IMR-90 (cell line): ENCODE measurements around the gene STEEP1. TPM values are rescaled to one million over a fixed set of nuclear protein-coding genes. Genes with fewer than 3 reads are reported as not detected.

Experiments used
- ATAC-seq: fragments of 200-7000 bp; cut with Tn5 transposase; 2 replicates; pipeline ENCODE4 v1.9.1; 2020; ENCODE audit warnings: low read depth, mild to moderate bottlenecking, moderate library complexity
- BruUV-seq: library from RNA; stranded (reverse); fragments of 400-500 nt; replicated peaks from 2 replicates; lab custom pipeline; 2021; lab: Mats Ljungman, UMichigan
- CTCF ChIA-PET: fragments of 300-600 bp; formaldehyde crosslinking; extraction: SDS; loops from one replicate; lab custom pipeline; 2021; ENCODE audit warnings: antibody characterized with exemption; lab: Yijun Ruan, JAX
- POLR2A ChIA-PET: fragments of 300-600 bp; sonication (Branson Sonifier 250); formaldehyde crosslinking; loops from one replicate; lab custom pipeline; 2022; ENCODE audit warnings: antibody characterized with exemption; ENCODE audit not compliant: unreplicated experiment; lab: Charles Lee
- DNase-seq: peaks from one replicate; pipeline ENCODE4 v3.0.0; 2013
- H2AFZ ChIP-seq: replicated peaks from 2 replicates; pipeline ENCODE3; 2013; ENCODE audit warnings: low read length, mild to moderate bottlenecking; ENCODE audit not compliant: poor library complexity
- H2AK5ac ChIP-seq: 2 replicates; pipeline ENCODE4 v1.6.1; 2013; ENCODE audit warnings: low read depth, low read length, inconsistent platforms
- H2AK9ac ChIP-seq: replicated peaks from 2 replicates; pipeline ENCODE3; 2013; ENCODE audit warnings: mild to moderate bottlenecking, low read depth, low read length, moderate library complexity; ENCODE audit not compliant: poor library complexity
- H2BK120ac ChIP-seq: 2 replicates; pipeline ENCODE4 v1.6.1; 2013; ENCODE audit warnings: low read depth, low read length, inconsistent platforms
- H2BK15ac ChIP-seq: 3 replicates; pipeline ENCODE4 v1.6.1; 2013; ENCODE audit warnings: low read depth, low read length, inconsistent platforms
- H2BK20ac ChIP-seq: 2 replicates; pipeline ENCODE4 v1.6.1; 2013; ENCODE audit warnings: low read depth, mild to moderate bottlenecking, inconsistent platforms, low read length, moderate library complexity
- H2BK5ac ChIP-seq: 2 replicates; pipeline ENCODE4 v1.6.1; 2013; ENCODE audit warnings: mild to moderate bottlenecking, low read depth, low read length, inconsistent platforms; ENCODE audit not compliant: poor library complexity, severe bottlenecking
- H3K14ac ChIP-seq: replicated peaks from 2 replicates; pipeline ENCODE4 v1.6.1; 2013; ENCODE audit warnings: low read depth, low read length, inconsistent platforms
- H3K18ac ChIP-seq: 2 replicates; pipeline ENCODE4 v1.6.1; 2013; ENCODE audit warnings: low read depth, low read length, control low read depth
- H3K23ac ChIP-seq: 2 replicates; pipeline ENCODE4 v1.6.1; 2013; ENCODE audit warnings: low read depth, low read length, inconsistent platforms
- H3K27ac ChIP-seq: 2 replicates; pipeline ENCODE4 v1.5.1; 2013; ENCODE audit warnings: mild to moderate bottlenecking, control low read depth, low read length; ENCODE audit not compliant: insufficient read depth
- H3K27me3 ChIP-seq: 2 replicates; pipeline ENCODE4 v1.6.1; 2013; ENCODE audit warnings: low read length; ENCODE audit not compliant: control insufficient read depth, insufficient read depth
- H3K36me3 ChIP-seq: 2 replicates; pipeline ENCODE4 v1.6.1; 2013; ENCODE audit warnings: low read length, mixed read lengths; ENCODE audit not compliant: control insufficient read depth, insufficient read depth
- H3K4ac ChIP-seq: 2 replicates; pipeline ENCODE4 v1.6.1; 2013; ENCODE audit warnings: low read depth, low read length, inconsistent platforms
- H3K4me1 ChIP-seq: 2 replicates; pipeline ENCODE4 v1.6.1; 2013; ENCODE audit warnings: low read length, mixed read lengths; ENCODE audit not compliant: control insufficient read depth, insufficient read depth
- H3K4me2 ChIP-seq: 2 replicates; pipeline ENCODE4 v1.6.1; 2013; ENCODE audit warnings: low read depth, mild to moderate bottlenecking, control low read depth, low read length, moderate library complexity
- H3K4me3 ChIP-seq: 2 replicates; pipeline ENCODE4 v1.5.1; 2013; ENCODE audit warnings: low read depth, mild to moderate bottlenecking, control low read depth, low read length, moderate library complexity; ENCODE audit not compliant: insufficient read depth
- H3K56ac ChIP-seq: 2 replicates; pipeline ENCODE4 v1.6.1; 2013; ENCODE audit warnings: low read length, inconsistent platforms; ENCODE audit not compliant: insufficient read depth; ENCODE audit errors: extremely low read depth
- H3K79me1 ChIP-seq, 2 experiments: 2 replicates each; pipeline ENCODE4 v1.6.1; 2013; ENCODE audit warnings: low read length in 2 of 2, inconsistent platforms in 1 of 2, low read depth in 1 of 2
- H3K9ac ChIP-seq: 2 replicates; pipeline ENCODE4 v1.6.1; 2013; ENCODE audit warnings: low read depth, low read length, control low read depth
- H3K9me1 ChIP-seq: 2 replicates; pipeline ENCODE4 v1.6.1; 2013; ENCODE audit warnings: low read length, inconsistent platforms; ENCODE audit not compliant: insufficient read depth
- H3K9me3 ChIP-seq: 2 replicates; pipeline ENCODE4 v1.6.1; 2013; ENCODE audit warnings: low read length; ENCODE audit not compliant: control insufficient read depth, insufficient read depth
- H4K20me1 ChIP-seq: 2 replicates; pipeline ENCODE4 v1.6.1; 2013; ENCODE audit warnings: low read length, inconsistent platforms; ENCODE audit not compliant: insufficient read depth
- H4K5ac ChIP-seq: 2 replicates; pipeline ENCODE4 v1.6.1; 2013; ENCODE audit warnings: mild to moderate bottlenecking, low read depth, low read length, control low read depth
- H4K8ac ChIP-seq, 2 experiments: 2 replicates each; pipeline ENCODE4 v1.6.1; 2013; ENCODE audit warnings: low read depth in 2 of 2, low read length in 2 of 2, control low read depth in 1 of 2, inconsistent platforms in 1 of 2
- H4K91ac ChIP-seq: 2 replicates; pipeline ENCODE4 v1.6.1; 2013; ENCODE audit warnings: low read depth, low read length, inconsistent platforms; ENCODE audit not compliant: insufficient read depth
- BHLHE40 ChIP-seq: fragments of 150-350 bp; IDR thresholded peaks from 2 replicates; pipeline ENCODE4 v1.6.1; 2016; ENCODE audit warnings: mild to moderate bottlenecking, low read depth, low read length
- CEBPB ChIP-seq: IDR thresholded peaks from 2 replicates; pipeline ENCODE4 v1.6.1; 2012; ENCODE audit warnings: low read depth, low read length, improper control_type of control experiment
- FOS ChIP-seq: fragments of 150-350 bp; IDR thresholded peaks from 2 replicates; pipeline ENCODE4 v1.6.1; 2016; ENCODE audit warnings: low read depth, low read length
- MAFK ChIP-seq: IDR thresholded peaks from 2 replicates; pipeline ENCODE4 v1.6.1; 2012; ENCODE audit warnings: low read depth, low read length, improper control_type of control experiment
- MAZ ChIP-seq: IDR thresholded peaks from 2 replicates; pipeline ENCODE4 v1.6.1; 2012; ENCODE audit warnings: low read depth, mild to moderate bottlenecking, low read length, improper control_type of control experiment, moderate library complexity, borderline replicate concordance
- MXI1 ChIP-seq: IDR thresholded peaks from 2 replicates; pipeline ENCODE4 v1.6.1; 2012; ENCODE audit warnings: low read depth, mild to moderate bottlenecking, low read length, moderate library complexity, borderline replicate concordance
- NFE2L2 ChIP-seq: fragments of 150-350 bp; IDR thresholded peaks from 2 replicates; pipeline ENCODE4 v1.6.1; 2016; ENCODE audit warnings: low read depth, mild to moderate bottlenecking, low read length
- POLR2A ChIP-seq: IDR thresholded peaks from 2 replicates; pipeline ENCODE4 v1.6.1; 2012; ENCODE audit warnings: mild to moderate bottlenecking, low read depth, low read length
- RCOR1 ChIP-seq: IDR thresholded peaks from 2 replicates; pipeline ENCODE4 v1.6.1; 2012; ENCODE audit warnings: mild to moderate bottlenecking, low read length, improper control_type of control experiment; ENCODE audit not compliant: insufficient replicate concordance
- RFX5 ChIP-seq: IDR thresholded peaks from 2 replicates; pipeline ENCODE4 v1.8.0; 2012; ENCODE audit warnings: low read depth, mild to moderate bottlenecking, low read length, moderate library complexity
- SMC3 ChIP-seq: fragments of 150-350 bp; IDR thresholded peaks from 2 replicates; pipeline ENCODE4 v1.6.1; 2016; ENCODE audit warnings: low read depth, mild to moderate bottlenecking, antibody characterized with exemption, low read length, moderate library complexity
- WGBS, 2 experiments: methylation state at CpG; one replicate each; pipeline versions ENCODE4 v1.1.5 to v1.1.7; 2013; ENCODE audit warnings: missing lambda C conversion rate in 2 of 2; ENCODE audit not compliant: insufficient read length in 1 of 2; ENCODE audit errors: extremely low coverage in 2 of 2; 5-methylcytosine and 5-hydroxymethylcytosine counted together
- dilution Hi-C: fragments of 300-500 bp; cut with HindIII; formaldehyde crosslinking; loops from one replicate; pipeline ENCODE4 v1.14.3; 2018; ENCODE audit warnings: low sequenced_read_pairs; ENCODE audit not compliant: unreplicated experiment
- in situ Hi-C: fragments of 300-500 bp; cut with MboI; formaldehyde crosslinking; loops from 3 replicates; pipeline ENCODE4 v1.14.3; 2019; ENCODE audit warnings: low sequenced_read_pairs, inconsistent platforms, mixed read lengths
- intact Hi-C: fragments of 100-400 bp; cut with micrococcal nuclease; formaldehyde crosslinking; loops from 2 replicates; pipeline ENCODE4 v1.10.0; 2022
- polyA plus RNA-seq, 3 experiments: library from polyadenylated mRNA; depleted of rRNA; stranded (reverse); fragments of >200 nt; gene quantifications; 2 replicates each; pipeline ENCODE4 v1.2.3, GENCODE V29; 2012; ENCODE audit warnings: low replicate concordance in 1 of 3
- total RNA-seq: library from RNA; depleted of rRNA; stranded (reverse); fragments of >200 nt; gene quantifications from 2 replicates; pipeline ENCODE4 v1.2.3, GENCODE V29; 2012
- TF ChIP-seq, protein P1 (sequence below): fragments of 150-350 bp; IDR thresholded peaks from 2 replicates; pipeline ENCODE4 v1.6.1; 2016; ENCODE audit warnings: low read depth, mild to moderate bottlenecking, low read length, moderate library complexity, borderline replicate concordance
- TF ChIP-seq, protein P2 (sequence below): conservative IDR thresholded peaks from 2 replicates; pipeline ENCODE4 v1.5.1; 2012; ENCODE audit warnings: mild to moderate bottlenecking, low read depth, low read length, improper control_type of control experiment
- TF ChIP-seq, protein P3 (sequence below): fragments of 150-350 bp; IDR thresholded peaks from 2 replicates; pipeline ENCODE4 v1.6.1; 2017; ENCODE audit warnings: mild to moderate bottlenecking, antibody characterized with exemption, low read length, low read depth

The STEEP1 gene
- total and polyA plus RNA-seq, 2 of the 4 experiments (the other 2 are of a cell fraction): 16.7 to 33.2 TPM

DNA sequence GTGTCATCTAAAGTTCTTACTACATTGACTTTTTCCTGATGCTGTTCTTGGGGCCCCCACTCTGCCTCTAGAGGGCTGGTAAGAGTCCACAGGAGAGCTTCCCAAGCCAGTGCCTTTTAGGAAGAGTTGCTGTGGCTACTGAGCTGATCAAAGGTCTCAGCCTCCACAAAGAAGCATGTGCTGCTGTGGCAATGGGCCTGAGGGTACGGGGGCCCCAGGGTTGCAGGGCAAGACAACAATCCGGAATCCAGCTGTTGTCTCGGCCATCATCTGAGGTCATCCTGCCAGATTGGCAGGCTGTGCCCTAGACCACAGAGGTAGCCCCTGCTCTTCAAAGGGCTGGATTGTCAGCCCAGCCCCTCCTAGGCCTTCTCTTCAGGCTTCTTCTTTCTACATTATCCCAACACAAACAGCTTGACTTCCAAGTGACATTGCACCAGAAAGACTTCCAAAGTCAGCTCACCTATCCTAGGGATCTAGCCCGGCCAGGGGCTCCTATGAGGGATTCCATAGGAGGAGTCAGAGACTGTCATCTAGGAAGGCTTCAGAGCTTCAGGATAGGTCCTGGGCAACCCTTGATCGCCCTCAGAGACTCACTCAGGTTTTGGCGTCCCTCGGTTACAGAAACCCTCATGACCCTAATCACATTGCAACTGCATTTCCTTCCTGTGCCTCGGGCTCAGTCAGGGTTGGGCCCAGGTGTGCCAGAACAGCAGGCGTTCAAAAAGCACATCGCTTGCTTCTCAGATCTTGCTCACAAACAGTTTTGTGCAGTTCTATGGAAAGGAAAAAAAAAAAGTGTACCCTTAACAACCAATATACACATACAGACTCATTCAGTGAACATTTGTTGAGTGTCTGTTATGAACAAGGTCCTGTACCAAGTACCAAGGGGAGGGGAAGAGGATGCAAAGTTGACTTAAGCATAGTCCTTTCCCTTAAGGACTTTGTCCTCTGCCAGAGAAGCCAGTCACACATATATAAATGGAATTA, 69.2 kb downstream of the STEEP1 start:
- CTCF ChIA-PET: interaction anchor here (0.6 to 1.3 kb wide), 3 partner anchors 13 to 22 kb away, joined by 3 read pairs; no protein-coding TSS in a partner anchor
- Histone ChIP-seq H3K79me1 (no peaks in the 10 kb centered on the region), H4K91ac (no peak overlapping the region), H2BK120ac (no peak overlapping the region), H2AK9ac (no peak overlapping the region), H3K4me1 (no peaks in the 10 kb centered on the region), H3K18ac (no peak overlapping the region), H3K9ac (no peak overlapping the region), H2AFZ (no peak overlapping the region), H3K4me2 (no peak overlapping the region), H3K9me1 (no peaks in the 10 kb centered on the region), H3K14ac (no peak overlapping the region), H2BK15ac (no peak overlapping the region), H3K4ac (no peak overlapping the region), H4K5ac (no peak overlapping the region), H3K36me3 (no peaks in the 10 kb centered on the region), H4K20me1 (no peaks in the 10 kb centered on the region), H3K27ac (no peak overlapping the region), H3K4me3 (no peak overlapping the region), H3K23ac (no peak overlapping the region), H3K27me3 (no peaks in the 10 kb centered on the region), H2AK5ac (no peak overlapping the region), H4K8ac (no peak overlapping the region), H2BK20ac (no peak overlapping the region), H3K56ac (no peak overlapping the region), H3K9me3 (no peaks in the 10 kb centered on the region), H2BK5ac (no peak overlapping the region)
- ATAC-seq (no peak), DNase-seq (no peak)
- dilution Hi-C loops (no loop called here), in situ Hi-C loops (no loop called here), intact Hi-C loops (no loop called here)
- no TSS peak for BruUV-seq
- TF ChIP-seq SMC3: no peak
- TF ChIP-seq, protein P1, sequence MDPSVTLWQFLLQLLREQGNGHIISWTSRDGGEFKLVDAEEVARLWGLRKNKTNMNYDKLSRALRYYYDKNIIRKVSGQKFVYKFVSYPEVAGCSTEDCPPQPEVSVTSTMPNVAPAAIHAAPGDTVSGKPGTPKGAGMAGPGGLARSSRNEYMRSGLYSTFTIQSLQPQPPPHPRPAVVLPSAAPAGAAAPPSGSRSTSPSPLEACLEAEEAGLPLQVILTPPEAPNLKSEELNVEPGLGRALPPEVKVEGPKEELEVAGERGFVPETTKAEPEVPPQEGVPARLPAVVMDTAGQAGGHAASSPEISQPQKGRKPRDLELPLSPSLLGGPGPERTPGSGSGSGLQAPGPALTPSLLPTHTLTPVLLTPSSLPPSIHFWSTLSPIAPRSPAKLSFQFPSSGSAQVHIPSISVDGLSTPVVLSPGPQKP: no peak
- TF ChIP-seq POLR2A: no peak
- TF ChIP-seq BHLHE40: no peak
- no peak for TF ChIP-seq MXI1
- TF ChIP-seq RCOR1: no peak
- no peak for TF ChIP-seq MAZ
- no peak for TF ChIP-seq MAFK
- no peak for TF ChIP-seq RFX5
- TF ChIP-seq FOS: no peak
- no peak for TF ChIP-seq CEBPB
- TF ChIP-seq, protein P2, sequence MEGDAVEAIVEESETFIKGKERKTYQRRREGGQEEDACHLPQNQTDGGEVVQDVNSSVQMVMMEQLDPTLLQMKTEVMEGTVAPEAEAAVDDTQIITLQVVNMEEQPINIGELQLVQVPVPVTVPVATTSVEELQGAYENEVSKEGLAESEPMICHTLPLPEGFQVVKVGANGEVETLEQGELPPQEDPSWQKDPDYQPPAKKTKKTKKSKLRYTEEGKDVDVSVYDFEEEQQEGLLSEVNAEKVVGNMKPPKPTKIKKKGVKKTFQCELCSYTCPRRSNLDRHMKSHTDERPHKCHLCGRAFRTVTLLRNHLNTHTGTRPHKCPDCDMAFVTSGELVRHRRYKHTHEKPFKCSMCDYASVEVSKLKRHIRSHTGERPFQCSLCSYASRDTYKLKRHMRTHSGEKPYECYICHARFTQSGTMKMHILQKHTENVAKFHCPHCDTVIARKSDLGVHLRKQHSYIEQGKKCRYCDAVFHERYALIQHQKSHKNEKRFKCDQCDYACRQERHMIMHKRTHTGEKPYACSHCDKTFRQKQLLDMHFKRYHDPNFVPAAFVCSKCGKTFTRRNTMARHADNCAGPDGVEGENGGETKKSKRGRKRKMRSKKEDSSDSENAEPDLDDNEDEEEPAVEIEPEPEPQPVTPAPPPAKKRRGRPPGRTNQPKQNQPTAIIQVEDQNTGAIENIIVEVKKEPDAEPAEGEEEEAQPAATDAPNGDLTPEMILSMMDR: no peak
- TF ChIP-seq, protein P3, sequence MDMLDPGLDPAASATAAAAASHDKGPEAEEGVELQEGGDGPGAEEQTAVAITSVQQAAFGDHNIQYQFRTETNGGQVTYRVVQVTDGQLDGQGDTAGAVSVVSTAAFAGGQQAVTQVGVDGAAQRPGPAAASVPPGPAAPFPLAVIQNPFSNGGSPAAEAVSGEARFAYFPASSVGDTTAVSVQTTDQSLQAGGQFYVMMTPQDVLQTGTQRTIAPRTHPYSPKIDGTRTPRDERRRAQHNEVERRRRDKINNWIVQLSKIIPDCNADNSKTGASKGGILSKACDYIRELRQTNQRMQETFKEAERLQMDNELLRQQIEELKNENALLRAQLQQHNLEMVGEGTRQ: no peak
- no peak for TF ChIP-seq NFE2L2
- POLR2A ChIA-PET: no interaction called here
- WGBS, 2 experiments: 40% methylated on average over 4 of the region's 10 CpGs; no CpG with 5 or more reads in 1 of the 2 experiments
